ENCODE data around the gene OR4P4. TPM values are rescaled to one million over a fixed set of nuclear protein-coding genes. Genes with fewer than 3 reads are reported as not detected.

The OR4P4 gene
- total RNA-seq, result not detected in 2 replicates

GRCh38 chr11:55634813-55635212 is at the start of gene OR4P4:
TSS of gene OR4P4 (plus strand) at chr11:55635113.

GRCh38 chr11:55607545-55607944 is 27.4 kb upstream of the OR4P4 start, which contains the start of gene OR4C11:
TSS of gene OR4C11 (minus strand) at chr11:55607645. CDS start at chr11:55604373, 3,272 bp downstream.

GRCh38 chr11:55648027-55648426 is 13.1 kb downstream of the OR4P4 start, which contains the start of gene OR4S2:
TSS of gene OR4S2 (plus strand) at chr11:55648327. CDS start at chr11:55650904, 2,577 bp downstream.

GRCh38 chr11:55661901-55662300 is 27.0 kb downstream of the OR4P4 start, which contains the start of gene OR4C6:
TSS of gene OR4C6 (plus strand) at chr11:55662201. CDS start at chr11:55665167, 2,966 bp downstream.

Other genes starting within 250 kb of the OR4P4 start
- not detected in 2 replicates for gene OR4C15, start 80.6 kb upstream of the OR4P4 start, total RNA-seq
- not detected in 2 replicates for gene OR4C16, start 63.0 kb upstream of the OR4P4 start, total RNA-seq
- gene OR4C11, start 27.5 kb upstream of the OR4P4 start, total RNA-seq, result not detected in 2 replicates
- gene OR4S2, start 13.2 kb downstream of the OR4P4 start, total RNA-seq, result not detected in 2 replicates
- gene OR4C6, start 27.1 kb downstream of the OR4P4 start, total RNA-seq, result not detected in 2 replicates
- not detected in 2 replicates for gene OR5D13, start 138.3 kb downstream of the OR4P4 start, total RNA-seq
- gene OR5D14, start 160.4 kb downstream of the OR4P4 start, total RNA-seq, result not detected in 2 replicates
- gene OR5L1, start 176.3 kb downstream of the OR4P4 start, total RNA-seq, result not detected in 2 replicates
- not detected in 2 replicates for gene OR5D18, start 184.5 kb downstream of the OR4P4 start, total RNA-seq
- gene OR5L2, start 192.1 kb downstream of the OR4P4 start, total RNA-seq, result not detected in 2 replicates
- not detected in 2 replicates for gene OR5D16, start 203.6 kb downstream of the OR4P4 start, total RNA-seq
- not detected in 2 replicates for gene TRIM51, start 248.2 kb downstream of the OR4P4 start, total RNA-seq

All from myometrial cell (primary cell).